ENCODE measurements around the gene CTNNA1.

Gene CTNNA1

DNA sequence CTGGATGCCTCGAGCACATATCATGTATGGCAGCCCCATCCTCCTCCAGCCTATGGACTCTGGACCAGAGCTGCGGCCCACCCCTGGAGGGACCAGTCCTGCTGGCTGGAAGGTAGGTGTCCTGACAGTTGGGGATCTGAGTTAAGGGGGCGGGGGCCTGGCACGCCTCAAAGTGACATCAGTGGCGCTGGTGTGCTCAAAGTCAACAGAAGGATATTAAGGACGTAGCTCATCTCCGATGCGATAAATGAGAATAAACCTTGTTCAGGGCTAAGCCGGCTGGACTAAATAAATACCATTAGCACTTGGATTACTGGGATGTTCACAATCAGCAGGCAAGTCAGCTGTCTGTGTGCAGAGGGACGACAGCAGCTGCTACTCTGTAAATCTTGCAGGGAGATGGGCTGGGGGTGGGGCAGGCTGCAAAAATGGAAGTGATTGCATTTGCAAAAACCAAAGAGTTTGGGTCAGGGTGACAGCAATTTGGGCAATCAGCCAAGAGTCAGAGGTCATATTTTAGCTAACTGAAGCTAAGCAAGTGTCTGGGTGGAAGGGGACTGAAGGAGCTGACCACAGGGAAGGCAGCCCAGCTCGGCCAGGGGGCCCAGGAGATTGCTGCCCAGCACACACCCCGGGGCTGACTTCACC lies 201.9 kb downstream of the CTNNA1 start:
- no peak overlapping the region for H3K4me3 ChIP-seq (ENCODE audit: low read depth, low read length)
- no peak for TF ChIP-seq MYC (IDR thresholded peaks at IDR 0.05; ENCODE audit: low read depth, low read length)
- DNase-seq (ENCODE audit: low read depth) = peak; percentile 14

DNA sequence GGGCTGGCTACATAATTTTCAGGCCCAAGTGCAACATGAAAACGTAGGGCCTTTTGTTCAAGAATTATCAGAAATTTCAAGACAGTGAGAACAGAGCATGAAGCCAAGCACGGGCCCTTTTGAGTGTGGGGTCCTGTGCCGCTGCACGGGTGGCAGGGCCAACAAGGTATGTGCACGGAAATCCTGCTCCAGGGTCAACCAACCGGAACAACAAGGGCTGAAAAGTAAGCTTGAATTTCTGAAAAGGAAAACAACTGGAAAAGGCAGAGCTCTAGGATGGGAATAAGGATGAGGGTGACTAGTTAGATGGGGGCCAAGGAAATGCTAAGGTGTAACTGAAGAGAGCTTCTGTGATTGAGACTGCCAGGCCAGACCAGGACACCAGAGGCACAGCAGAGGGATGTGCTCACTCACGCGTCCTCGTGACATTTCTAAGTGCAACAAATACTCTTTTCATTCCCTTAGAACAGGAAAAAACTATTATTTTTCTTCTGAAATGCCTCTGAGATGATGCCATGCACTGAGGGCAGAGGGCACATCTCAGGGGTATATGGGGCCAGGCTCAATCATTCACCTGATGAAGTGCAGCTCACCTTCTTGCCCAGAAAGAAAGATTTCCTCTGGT lies 202.6 kb downstream of the CTNNA1 start:
- no peak overlapping the region for H3K4me3 ChIP-seq (ENCODE audit: low read depth, low read length)
- TF ChIP-seq MYC (IDR thresholded peaks at IDR 0.05; ENCODE audit: low read depth, low read length) (no peak), POLR2A (IDR thresholded peaks at IDR 0.05; ENCODE audit: extremely low read depth, insufficient read length) (no peak)
- TF ChIP-seq, protein P1, sequence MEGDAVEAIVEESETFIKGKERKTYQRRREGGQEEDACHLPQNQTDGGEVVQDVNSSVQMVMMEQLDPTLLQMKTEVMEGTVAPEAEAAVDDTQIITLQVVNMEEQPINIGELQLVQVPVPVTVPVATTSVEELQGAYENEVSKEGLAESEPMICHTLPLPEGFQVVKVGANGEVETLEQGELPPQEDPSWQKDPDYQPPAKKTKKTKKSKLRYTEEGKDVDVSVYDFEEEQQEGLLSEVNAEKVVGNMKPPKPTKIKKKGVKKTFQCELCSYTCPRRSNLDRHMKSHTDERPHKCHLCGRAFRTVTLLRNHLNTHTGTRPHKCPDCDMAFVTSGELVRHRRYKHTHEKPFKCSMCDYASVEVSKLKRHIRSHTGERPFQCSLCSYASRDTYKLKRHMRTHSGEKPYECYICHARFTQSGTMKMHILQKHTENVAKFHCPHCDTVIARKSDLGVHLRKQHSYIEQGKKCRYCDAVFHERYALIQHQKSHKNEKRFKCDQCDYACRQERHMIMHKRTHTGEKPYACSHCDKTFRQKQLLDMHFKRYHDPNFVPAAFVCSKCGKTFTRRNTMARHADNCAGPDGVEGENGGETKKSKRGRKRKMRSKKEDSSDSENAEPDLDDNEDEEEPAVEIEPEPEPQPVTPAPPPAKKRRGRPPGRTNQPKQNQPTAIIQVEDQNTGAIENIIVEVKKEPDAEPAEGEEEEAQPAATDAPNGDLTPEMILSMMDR (IDR thresholded peaks at IDR 0.05; ENCODE audit: low read depth, low read length) = no peak
- no peak for DNase-seq (ENCODE audit: low read depth)

GRCh38 chr5:138956801-138957200 lies 203.6 kb downstream of the CTNNA1 start:
- no peak for DNase-seq (ENCODE audit: low read depth)
- H3K4me3 ChIP-seq (ENCODE audit: low read depth, low read length) = no peak overlapping the region
- TF ChIP-seq MYC (IDR thresholded peaks at IDR 0.05; ENCODE audit: low read depth, low read length) (no peak), MAX (IDR thresholded peaks at IDR 0.05; ENCODE audit: low read depth, low read length) (no peak), POLR2A (IDR thresholded peaks at IDR 0.05; ENCODE audit: extremely low read depth, insufficient read length) (no peak)
- TF ChIP-seq, protein P1 (IDR thresholded peaks at IDR 0.05; ENCODE audit: low read depth, low read length) = no peak

- H3K4me3 ChIP-seq (ENCODE audit: low read depth, low read length) = no peak overlapping the region
- TF ChIP-seq, protein P1 (IDR thresholded peaks at IDR 0.05; ENCODE audit: low read depth, low read length) = no peak
- TF ChIP-seq MYC (IDR thresholded peaks at IDR 0.05; ENCODE audit: low read depth, low read length) (no peak), MAX (IDR thresholded peaks at IDR 0.05; ENCODE audit: low read depth, low read length) (no peak), POLR2A (IDR thresholded peaks at IDR 0.05; ENCODE audit: extremely low read depth, insufficient read length) (no peak)
- no peak for DNase-seq (ENCODE audit: low read depth)
Measured at GRCh38 chr5:138960145-138960692, 207.0 kb downstream of the CTNNA1 start.

GRCh38 chr5:138961221-138961620 lies 208.0 kb downstream of the CTNNA1 start:
- DNase-seq (ENCODE audit: low read depth) = no peak
- TF ChIP-seq MYC (IDR thresholded peaks at IDR 0.05; ENCODE audit: low read depth, low read length) = no peak
- TF ChIP-seq POLR2A (IDR thresholded peaks at IDR 0.05; ENCODE audit: extremely low read depth, insufficient read length) = no peak
- TF ChIP-seq MAX (IDR thresholded peaks at IDR 0.05; ENCODE audit: low read depth, low read length) = no peak
- TF ChIP-seq, protein P1 (IDR thresholded peaks at IDR 0.05; ENCODE audit: low read depth, low read length) = no peak
- no peak overlapping the region for H3K4me3 ChIP-seq (ENCODE audit: low read depth, low read length)

DNA sequence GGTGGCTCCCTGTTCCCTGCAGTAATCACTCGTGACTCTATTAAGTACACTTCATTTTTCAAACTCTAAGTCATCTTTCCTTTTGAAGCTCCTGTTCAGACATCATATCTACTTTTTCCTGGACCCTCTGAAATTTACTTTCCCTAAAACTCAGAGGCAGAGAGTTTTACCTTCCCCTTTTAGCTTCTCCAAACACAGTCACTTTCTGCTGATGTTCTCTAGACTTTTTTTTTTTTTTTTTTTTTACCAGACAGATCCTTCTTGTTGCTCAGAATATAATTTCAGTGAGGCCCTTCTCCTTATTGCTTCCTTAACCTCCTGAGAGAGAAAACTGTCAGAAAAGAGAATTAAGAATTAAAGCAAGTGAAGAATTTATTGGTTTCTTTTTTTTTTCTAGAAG lies 208.5 kb downstream of the CTNNA1 start:
- DNase-seq (ENCODE audit: low read depth) = no peak
- no peak overlapping the region for H3K4me3 ChIP-seq (ENCODE audit: low read depth, low read length)
- no peak for TF ChIP-seq MAX (IDR thresholded peaks at IDR 0.05; ENCODE audit: low read depth, low read length)
- no peak for TF ChIP-seq MYC (IDR thresholded peaks at IDR 0.05; ENCODE audit: low read depth, low read length)
- no peak for TF ChIP-seq POLR2A (IDR thresholded peaks at IDR 0.05; ENCODE audit: extremely low read depth, insufficient read length)
- TF ChIP-seq, protein P1 (IDR thresholded peaks at IDR 0.05; ENCODE audit: low read depth, low read length) = no peak

All from NB4 (cell line).